ENCODE data around the gene BNC2.

The BNC2 gene

GRCh38 chr9:16755467-16756160 is 114.9 kb downstream of the BNC2 start:
- Histone ChIP-seq H3K4me1 (ENCODE audit: insufficient read depth, low read length) (0 out of 2 replicates have a peak, but pooled peaks cover 7% of the 10 kb centered on the region), H3K36me3 (ENCODE audit: insufficient read depth, low read length) (no peaks in the 10 kb centered on the region), H3K27me3 (ENCODE audit: insufficient read depth, low read length) (no peaks in the 10 kb centered on the region), H3K4me3 (ENCODE audit: low read length) (no peak overlapping the region), H3K9ac (ENCODE audit: low read depth, low read length) (no peak overlapping the region), H3K9me3 (ENCODE audit: insufficient read depth, low read depth, low read length) (no peaks in the 10 kb centered on the region), H3K27ac (ENCODE audit: low read depth, low read length) (no peak overlapping the region)
- 95% methylated on average over 8 of the region's 8 CpGs for WGBS

- Histone ChIP-seq H3K27me3 (ENCODE audit: insufficient read depth, low read length) (no peaks in the 10 kb centered on the region), H3K4me1 (ENCODE audit: insufficient read depth, low read length) (peaks cover 8% of the 10 kb centered on the region; the same call in 1 of the 2 replicates), H3K36me3 (ENCODE audit: insufficient read depth, low read length) (no peaks in the 10 kb centered on the region), H3K9me3 (ENCODE audit: insufficient read depth, low read depth, low read length) (no peaks in the 10 kb centered on the region), H3K4me3 (ENCODE audit: low read length) (no peak overlapping the region), H3K9ac (ENCODE audit: low read depth, low read length) (no peak overlapping the region), H3K27ac (ENCODE audit: low read depth, low read length) (no peak overlapping the region)
- 96% methylated on average over 4 of the region's 4 CpGs for WGBS
Measured at GRCh38 chr9:16754662-16755061, 115.8 kb downstream of the BNC2 start.

DNA sequence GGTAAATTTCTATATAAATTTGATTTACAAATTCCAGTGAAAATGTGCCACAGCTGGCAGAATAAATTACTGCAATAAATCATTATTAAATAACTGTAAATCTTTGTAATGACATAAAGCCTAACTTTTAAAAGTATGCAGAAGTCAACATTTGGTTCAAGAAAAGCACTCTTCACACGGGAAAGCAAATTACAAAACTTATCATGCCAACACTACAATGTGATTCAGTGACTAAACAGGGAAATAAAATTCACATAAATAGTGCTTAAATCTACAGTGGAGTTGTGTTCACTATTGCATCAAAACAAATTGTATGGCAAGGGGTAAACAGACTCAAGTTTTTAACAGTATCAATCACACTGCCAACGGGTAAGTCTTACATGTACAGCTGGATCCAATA is 117.2 kb downstream of the BNC2 start:
- 92% methylated on average over 2 of the region's 2 CpGs for WGBS
- Histone ChIP-seq H3K36me3 (ENCODE audit: insufficient read depth, low read length) (no peaks in the 10 kb centered on the region), H3K4me1 (ENCODE audit: insufficient read depth, low read length) (peaks cover 17% of the 10 kb centered on the region; the same call in 1 of the 2 replicates), H3K27ac (ENCODE audit: low read depth, low read length) (no peak overlapping the region), H3K27me3 (ENCODE audit: insufficient read depth, low read length) (no peaks in the 10 kb centered on the region), H3K9me3 (ENCODE audit: insufficient read depth, low read depth, low read length) (no peaks in the 10 kb centered on the region), H3K4me3 (ENCODE audit: low read length) (no peak overlapping the region), H3K9ac (ENCODE audit: low read depth, low read length) (no peak overlapping the region)

DNA sequence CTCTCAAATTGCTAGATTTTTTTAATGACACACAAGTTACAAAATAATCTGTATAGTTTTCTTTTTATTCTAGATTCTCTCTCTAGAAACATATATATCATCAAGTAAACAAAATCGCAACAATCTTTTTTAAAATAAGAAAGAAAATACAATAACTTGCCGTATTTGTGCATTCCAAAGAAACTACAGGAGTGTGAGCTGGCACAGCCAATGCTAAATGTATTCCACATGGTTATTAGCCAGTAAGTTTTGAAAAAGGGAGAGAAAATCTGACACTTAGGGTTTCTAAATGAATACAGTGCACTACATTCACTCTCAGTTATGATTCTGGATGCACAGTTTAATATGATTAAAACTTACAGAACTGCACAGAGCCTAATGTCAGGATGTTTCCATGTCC is 117.9 kb downstream of the BNC2 start:
- Histone ChIP-seq H3K27ac (ENCODE audit: low read depth, low read length) (no peak overlapping the region), H3K36me3 (ENCODE audit: insufficient read depth, low read length) (no peaks in the 10 kb centered on the region), H3K27me3 (ENCODE audit: insufficient read depth, low read length) (no peaks in the 10 kb centered on the region), H3K4me1 (ENCODE audit: insufficient read depth, low read length) (peaks cover 17% of the 10 kb centered on the region; the same call in 1 of the 2 replicates), H3K9me3 (ENCODE audit: insufficient read depth, low read depth, low read length) (no peaks in the 10 kb centered on the region), H3K4me3 (ENCODE audit: low read length) (no peak overlapping the region), H3K9ac (ENCODE audit: low read depth, low read length) (no peak overlapping the region)
- WGBS = 83% methylated on average over 2 of the region's 2 CpGs

GRCh38 chr9:16750553-16750952 is 119.9 kb downstream of the BNC2 start:
- Histone ChIP-seq H3K9me3 (ENCODE audit: insufficient read depth, low read depth, low read length) (no peaks in the 10 kb centered on the region), H3K9ac (ENCODE audit: low read depth, low read length) (no peak overlapping the region), H3K4me1 (ENCODE audit: insufficient read depth, low read length) (peaks cover 19% of the 10 kb centered on the region; the same call in 1 of the 2 replicates), H3K27ac (ENCODE audit: low read depth, low read length) (no peak overlapping the region), H3K36me3 (ENCODE audit: insufficient read depth, low read length) (no peaks in the 10 kb centered on the region), H3K27me3 (ENCODE audit: insufficient read depth, low read length) (no peaks in the 10 kb centered on the region), H3K4me3 (ENCODE audit: low read length) (no peak overlapping the region)
- 95% methylated on average over 4 of the region's 4 CpGs for WGBS

GRCh38 chr9:16745359-16745758 is 125.1 kb downstream of the BNC2 start:
- Histone ChIP-seq H3K9ac (ENCODE audit: low read depth, low read length) (no peak overlapping the region), H3K4me1 (ENCODE audit: insufficient read depth, low read length) (peaks cover 17% of the 10 kb centered on the region; the same call in 1 of the 2 replicates), H3K27ac (ENCODE audit: low read depth, low read length) (no peak overlapping the region), H3K27me3 (ENCODE audit: insufficient read depth, low read length) (no peaks in the 10 kb centered on the region), H3K4me3 (ENCODE audit: low read length) (no peak overlapping the region), H3K36me3 (ENCODE audit: insufficient read depth, low read length) (no peaks in the 10 kb centered on the region), H3K9me3 (ENCODE audit: insufficient read depth, low read depth, low read length) (no peaks in the 10 kb centered on the region)
- WGBS = 82% methylated on average over 4 of the region's 5 CpGs

DNA sequence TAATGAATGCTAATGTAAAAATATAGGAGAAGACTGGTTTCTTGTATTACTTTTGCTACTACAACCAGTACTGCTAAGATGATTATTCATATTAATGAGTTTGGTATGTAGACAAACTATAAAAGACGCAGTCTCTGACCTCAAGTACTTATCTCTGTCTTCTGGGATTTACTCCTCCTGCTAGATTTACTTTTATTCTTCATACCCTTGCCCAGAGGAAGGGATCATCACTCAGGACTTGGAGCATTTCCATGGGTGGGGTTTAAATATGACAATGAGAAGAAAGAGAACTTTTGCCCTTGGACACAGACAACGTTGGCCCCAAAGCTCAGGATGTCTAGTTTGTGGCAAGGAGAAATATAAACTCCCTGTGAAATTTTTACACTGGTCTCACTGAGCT is 126.1 kb downstream of the BNC2 start:
- no peaks in the 10 kb centered on the region for H3K27me3 ChIP-seq (ENCODE audit: insufficient read depth, low read length)
- 61% methylated on average over 2 of the region's 2 CpGs for WGBS
- no peak overlapping the region for H3K4me3 ChIP-seq (ENCODE audit: low read length)
- H3K36me3 ChIP-seq (ENCODE audit: insufficient read depth, low read length) = no peaks in the 10 kb centered on the region
- no peaks in the 10 kb centered on the region for H3K9me3 ChIP-seq (ENCODE audit: insufficient read depth, low read depth, low read length)
- H3K9ac ChIP-seq (ENCODE audit: low read depth, low read length) = no peak overlapping the region
- H3K27ac ChIP-seq (ENCODE audit: low read depth, low read length) = no peak overlapping the region
- H3K4me1 ChIP-seq (ENCODE audit: insufficient read depth, low read length) = peaks cover 13% of the 10 kb centered on the region; the same call in 1 of the 2 replicates

DNA sequence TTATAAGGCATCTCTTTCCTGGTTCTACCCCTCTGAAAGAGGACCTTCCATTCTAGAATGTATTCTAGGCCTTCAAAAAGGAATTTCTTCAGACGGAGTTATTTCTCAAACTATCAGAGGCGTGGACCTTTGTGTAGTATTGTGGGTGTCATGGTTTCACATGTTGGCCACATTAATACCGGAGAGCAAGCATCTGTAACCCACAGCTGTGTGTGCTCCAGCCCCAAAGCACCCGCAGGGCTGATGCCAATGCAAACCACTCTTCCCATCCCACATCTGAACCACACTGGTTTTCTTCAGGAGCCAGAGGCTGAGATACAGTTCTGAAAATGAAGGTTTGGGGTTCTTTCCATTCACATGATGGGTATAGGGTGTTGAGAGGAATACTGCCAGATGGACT is 127.1 kb downstream of the BNC2 start:
- no peak overlapping the region for H3K9ac ChIP-seq (ENCODE audit: low read depth, low read length)
- WGBS = 91% methylated on average over 4 of the region's 4 CpGs
- H3K9me3 ChIP-seq (ENCODE audit: insufficient read depth, low read depth, low read length) = no peaks in the 10 kb centered on the region
- no peak overlapping the region for H3K4me3 ChIP-seq (ENCODE audit: low read length)
- no peaks in the 10 kb centered on the region for H3K36me3 ChIP-seq (ENCODE audit: insufficient read depth, low read length)
- no peak overlapping the region for H3K27ac ChIP-seq (ENCODE audit: low read depth, low read length)
- no peaks in the 10 kb centered on the region for H3K27me3 ChIP-seq (ENCODE audit: insufficient read depth, low read length)
- H3K4me1 ChIP-seq (ENCODE audit: insufficient read depth, low read length) = peaks cover 13% of the 10 kb centered on the region; the same call in 1 of the 2 replicates

DNA sequence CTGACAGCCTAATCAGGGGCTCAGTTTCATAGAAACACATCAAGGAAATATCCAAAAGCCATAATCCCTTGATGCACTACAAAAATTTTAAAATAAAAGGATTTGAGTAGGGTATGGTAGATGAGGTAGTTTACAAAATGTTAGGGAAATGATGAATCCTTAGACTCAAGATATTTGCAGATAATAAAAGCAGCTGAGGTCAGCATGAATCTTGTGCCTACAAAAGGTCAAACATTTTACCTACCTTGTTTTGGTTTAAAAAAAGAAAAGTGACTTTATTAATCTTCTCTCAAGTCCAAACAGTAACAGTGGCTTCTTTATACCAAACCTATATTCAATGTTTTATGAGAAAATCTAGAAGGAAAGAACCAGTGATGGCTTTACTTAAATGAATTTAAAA is 135.5 kb downstream of the BNC2 start:
- Histone ChIP-seq H3K9me3 (ENCODE audit: insufficient read depth, low read depth, low read length) (no peaks in the 10 kb centered on the region), H3K27me3 (ENCODE audit: insufficient read depth, low read length) (peaks cover 3% of the 10 kb centered on the region; the same call in 1 of the 2 replicates), H3K36me3 (ENCODE audit: insufficient read depth, low read length) (no peaks in the 10 kb centered on the region), H3K27ac (ENCODE audit: low read depth, low read length) (no peak overlapping the region), H3K9ac (ENCODE audit: low read depth, low read length) (no peak overlapping the region), H3K4me1 (ENCODE audit: insufficient read depth, low read length) (peaks cover 55% of the 10 kb centered on the region), H3K4me3 (ENCODE audit: low read length) (no peak overlapping the region)

- WGBS = 94% methylated on average over 4 of the region's 5 CpGs
- H3K4me1 ChIP-seq (ENCODE audit: insufficient read depth, low read length) = peaks cover 71% of the 10 kb centered on the region
Measured at GRCh38 chr9:16732546-16732945, 137.9 kb downstream of the BNC2 start.

GRCh38 chr9:16730162-16730561 is 140.3 kb downstream of the BNC2 start:
- no peaks in the 10 kb centered on the region for H3K9me3 ChIP-seq (ENCODE audit: insufficient read depth, low read depth, low read length)
- peak overlapping the region; percentile 27 for H3K4me3 ChIP-seq (ENCODE audit: low read length)
- peak overlapping the region; percentile 8; the same call in 1 of the 2 replicates for H3K9ac ChIP-seq (ENCODE audit: low read depth, low read length)
- 16% methylated on average over 5 of the region's 5 CpGs for WGBS
- H3K27me3 ChIP-seq (ENCODE audit: insufficient read depth, low read length) = peaks cover 3% of the 10 kb centered on the region; the same call in 1 of the 2 replicates
- H3K27ac ChIP-seq (ENCODE audit: low read depth, low read length) = no peak overlapping the region
- H3K36me3 ChIP-seq (ENCODE audit: insufficient read depth, low read length) = no peaks in the 10 kb centered on the region
- H3K4me1 ChIP-seq (ENCODE audit: insufficient read depth, low read length) = peaks cover 84% of the 10 kb centered on the region

More at GRCh38 chr9:16732546-16732945, 137.9 kb downstream of the BNC2 start:
- H3K27ac ChIP-seq (ENCODE audit: low read depth, low read length) = no peak overlapping the region
- H3K36me3 ChIP-seq (ENCODE audit: insufficient read depth, low read length) = no peaks in the 10 kb centered on the region
- no peak overlapping the region for H3K9ac ChIP-seq (ENCODE audit: low read depth, low read length)
- H3K9me3 ChIP-seq (ENCODE audit: insufficient read depth, low read depth, low read length) = no peaks in the 10 kb centered on the region
- H3K4me3 ChIP-seq (ENCODE audit: low read length) = no peak overlapping the region
- peaks cover 3% of the 10 kb centered on the region; the same call in 1 of the 2 replicates for H3K27me3 ChIP-seq (ENCODE audit: insufficient read depth, low read length)

Measured in HUES64 (cell line).